Glutamatergic neuron (in vitro differentiated cells): ENCODE measurements around the gene LTBP4. TPM values are rescaled to one million over a fixed set of nuclear protein-coding genes. Genes with fewer than 3 reads are reported as not detected.

Source experiments
- DNase-seq: peaks from one replicate; pipeline ENCODE4 v3.0.0; 2022
- H3K27ac Mint-ChIP-seq: one replicate; pipeline ENCODE4 v1.8.0; 2020; ENCODE audit warnings: mild to moderate bottlenecking, mixed read lengths, inconsistent platforms; ENCODE audit not compliant: unreplicated experiment
- H3K27me3 Mint-ChIP-seq: one replicate; pipeline ENCODE4 v1.8.0; 2020; ENCODE audit warnings: mild to moderate bottlenecking, moderate library complexity, mixed read lengths, inconsistent platforms; ENCODE audit not compliant: unreplicated experiment
- H3K36me3 Mint-ChIP-seq: one replicate; pipeline ENCODE4 v1.8.0; 2020; ENCODE audit warnings: mild to moderate bottlenecking, mixed read lengths, inconsistent platforms; ENCODE audit not compliant: unreplicated experiment
- H3K4me1 Mint-ChIP-seq: one replicate; pipeline ENCODE4 v1.8.0; 2020; ENCODE audit warnings: mild to moderate bottlenecking, low read depth, mixed read lengths, inconsistent platforms; ENCODE audit not compliant: unreplicated experiment
- H3K4me3 Mint-ChIP-seq: one replicate; pipeline ENCODE4 v1.8.0; 2020; ENCODE audit warnings: mild to moderate bottlenecking, mixed read lengths, inconsistent platforms; ENCODE audit not compliant: unreplicated experiment
- H3K9me3 Mint-ChIP-seq: one replicate; pipeline ENCODE4 v1.8.0; 2020; ENCODE audit warnings: mild to moderate bottlenecking, moderate library complexity, mixed read lengths, inconsistent platforms; ENCODE audit not compliant: unreplicated experiment
- total RNA-seq: library from RNA; stranded (reverse); fragmentation: NEBNext Ultra II Directional; extraction: Animal tissue kit (Norgen Biotek cat#: 25700); gene quantifications from one replicate; pipeline ENCODE4 v1.2.1, GENCODE V29; 2021; ENCODE audit not compliant: unreplicated experiment
- TF ChIP-seq, protein P1 (sequence below): fragments of 200-600 bp; sonication (generic); IDR thresholded peaks from one replicate; pipeline ENCODE4 v1.5.0; 2021; ENCODE audit not compliant: partially characterized antibody, unreplicated experiment

The LTBP4 gene
- total RNA-seq, 1 donor from 2014 or later = 169 TPM

DNA sequence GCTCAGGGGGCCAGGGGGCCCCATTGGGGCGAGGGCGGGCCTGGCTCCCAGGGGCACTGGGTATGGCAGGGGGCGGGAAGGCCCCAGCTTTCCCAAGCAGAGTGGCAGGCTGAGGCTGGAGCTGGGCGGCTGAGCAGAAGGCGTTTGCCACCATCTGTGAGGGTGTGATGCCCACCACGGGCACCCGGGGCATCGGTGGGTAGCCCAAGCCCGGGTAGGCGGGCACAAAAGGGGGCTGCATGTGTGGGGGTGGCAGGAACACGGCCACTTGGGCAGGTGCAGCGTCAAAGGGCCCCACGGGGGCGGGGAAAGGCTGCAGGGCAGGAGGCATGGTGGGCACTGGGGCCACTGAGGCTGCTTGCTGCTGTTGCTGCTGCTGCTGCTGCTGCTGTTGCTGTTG lies 66.4 kb downstream of the LTBP4 start:
- peaks cover 11% of the 10 kb centered on the region for H3K9me3 Mint-ChIP-seq
- peaks cover 10% of the 10 kb centered on the region for H3K27me3 Mint-ChIP-seq
- TF ChIP-seq, protein P1, sequence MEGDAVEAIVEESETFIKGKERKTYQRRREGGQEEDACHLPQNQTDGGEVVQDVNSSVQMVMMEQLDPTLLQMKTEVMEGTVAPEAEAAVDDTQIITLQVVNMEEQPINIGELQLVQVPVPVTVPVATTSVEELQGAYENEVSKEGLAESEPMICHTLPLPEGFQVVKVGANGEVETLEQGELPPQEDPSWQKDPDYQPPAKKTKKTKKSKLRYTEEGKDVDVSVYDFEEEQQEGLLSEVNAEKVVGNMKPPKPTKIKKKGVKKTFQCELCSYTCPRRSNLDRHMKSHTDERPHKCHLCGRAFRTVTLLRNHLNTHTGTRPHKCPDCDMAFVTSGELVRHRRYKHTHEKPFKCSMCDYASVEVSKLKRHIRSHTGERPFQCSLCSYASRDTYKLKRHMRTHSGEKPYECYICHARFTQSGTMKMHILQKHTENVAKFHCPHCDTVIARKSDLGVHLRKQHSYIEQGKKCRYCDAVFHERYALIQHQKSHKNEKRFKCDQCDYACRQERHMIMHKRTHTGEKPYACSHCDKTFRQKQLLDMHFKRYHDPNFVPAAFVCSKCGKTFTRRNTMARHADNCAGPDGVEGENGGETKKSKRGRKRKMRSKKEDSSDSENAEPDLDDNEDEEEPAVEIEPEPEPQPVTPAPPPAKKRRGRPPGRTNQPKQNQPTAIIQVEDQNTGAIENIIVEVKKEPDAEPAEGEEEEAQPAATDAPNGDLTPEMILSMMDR = no peak
- no peak overlapping the region for H3K27ac Mint-ChIP-seq
- no peak for DNase-seq
- peaks cover 16% of the 10 kb centered on the region for H3K36me3 Mint-ChIP-seq
- no peaks in the 10 kb centered on the region for H3K4me1 Mint-ChIP-seq
- H3K4me3 Mint-ChIP-seq = no peak overlapping the region

DNA sequence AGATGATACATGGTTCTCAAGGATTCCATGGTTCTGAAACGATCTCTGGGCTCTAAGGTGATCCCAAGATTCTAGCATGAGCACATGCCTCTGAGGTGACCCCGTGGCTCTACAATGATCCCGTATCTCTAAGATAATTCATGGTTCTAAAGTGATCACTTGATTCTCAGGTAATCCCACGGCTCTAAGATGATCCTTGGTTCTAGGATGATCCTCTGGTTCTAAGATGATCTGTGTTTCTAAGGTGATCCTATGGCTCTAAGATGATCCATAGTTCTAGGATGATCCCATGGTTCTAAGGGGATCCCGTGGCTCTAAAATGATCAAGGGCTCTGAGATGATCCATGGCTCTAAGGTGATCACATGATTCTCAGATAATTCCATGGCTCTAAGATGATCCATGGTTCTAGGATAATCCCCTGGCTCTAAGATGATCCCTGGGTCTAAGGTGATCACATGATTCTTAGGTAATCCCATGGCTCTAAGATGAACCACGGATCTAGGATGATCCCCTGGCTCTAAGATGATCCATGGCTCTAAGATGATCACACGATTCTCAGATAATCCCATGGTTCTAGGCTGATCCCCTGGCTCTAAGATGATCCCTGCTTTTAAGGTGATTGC lies 67.9 kb downstream of the LTBP4 start:
- H3K36me3 Mint-ChIP-seq = peaks cover 16% of the 10 kb centered on the region
- no peak overlapping the region for H3K27ac Mint-ChIP-seq
- DNase-seq = no peak
- peaks cover 5% of the 10 kb centered on the region for H3K27me3 Mint-ChIP-seq
- peaks cover 9% of the 10 kb centered on the region for H3K9me3 Mint-ChIP-seq
- no peak overlapping the region for H3K4me3 Mint-ChIP-seq
- TF ChIP-seq, protein P1 = no peak
- no peaks in the 10 kb centered on the region for H3K4me1 Mint-ChIP-seq

DNA sequence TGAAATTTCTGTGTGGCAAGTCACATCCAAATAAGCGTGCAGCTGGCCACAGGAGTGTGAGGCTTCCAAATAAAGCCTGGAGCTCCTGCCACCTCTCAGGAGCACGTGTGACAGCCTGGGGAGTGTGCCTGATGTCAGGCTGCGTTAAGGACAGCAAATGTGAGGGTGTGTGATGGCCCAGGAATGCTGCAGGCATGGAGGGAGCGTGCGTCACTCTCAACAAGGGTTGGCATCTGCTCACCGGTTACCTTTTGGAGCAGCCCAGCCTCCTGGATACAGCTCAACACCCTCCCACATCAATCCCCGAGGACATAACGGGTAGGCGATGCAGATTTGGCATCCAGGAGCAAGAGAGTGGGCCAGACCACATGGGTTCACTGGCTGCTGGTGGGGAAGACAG lies 70.2 kb downstream of the LTBP4 start:
- Mint-ChIP-seq H3K36me3 (peaks cover 16% of the 10 kb centered on the region), H3K27ac (no peak overlapping the region), H3K4me1 (no peaks in the 10 kb centered on the region), H3K4me3 (peak overlapping the region; percentile 30), H3K9me3 (peaks cover 5% of the 10 kb centered on the region), H3K27me3 (peaks cover 4% of the 10 kb centered on the region)
- no peak for DNase-seq
- TF ChIP-seq, protein P1 = no peak

DNA sequence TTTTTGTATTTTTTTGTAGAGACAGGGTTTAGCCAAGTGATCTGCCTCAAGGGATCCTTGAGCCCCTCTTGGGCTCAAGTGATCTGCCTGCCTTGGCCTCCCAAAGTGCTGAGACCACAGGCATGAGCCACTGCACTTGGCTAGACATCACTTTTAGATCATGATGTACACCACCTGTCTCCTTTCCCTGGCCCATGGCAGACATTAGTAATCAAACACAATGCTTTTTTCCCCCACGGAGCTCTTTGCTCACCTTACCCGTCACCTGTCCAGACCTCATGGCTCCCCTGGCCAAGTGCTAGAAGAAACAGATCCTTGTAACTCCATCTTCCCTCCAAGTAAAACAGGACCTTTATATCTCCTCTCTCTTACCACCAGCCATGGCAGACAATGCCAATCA lies 70.9 kb downstream of the LTBP4 start:
- no peaks in the 10 kb centered on the region for H3K4me1 Mint-ChIP-seq
- H3K36me3 Mint-ChIP-seq = peaks cover 16% of the 10 kb centered on the region
- no peak for DNase-seq
- H3K4me3 Mint-ChIP-seq = no peak overlapping the region
- H3K9me3 Mint-ChIP-seq = peaks cover 3% of the 10 kb centered on the region
- TF ChIP-seq, protein P1 = no peak
- H3K27ac Mint-ChIP-seq = no peak overlapping the region
- H3K27me3 Mint-ChIP-seq = peaks cover 2% of the 10 kb centered on the region

DNA sequence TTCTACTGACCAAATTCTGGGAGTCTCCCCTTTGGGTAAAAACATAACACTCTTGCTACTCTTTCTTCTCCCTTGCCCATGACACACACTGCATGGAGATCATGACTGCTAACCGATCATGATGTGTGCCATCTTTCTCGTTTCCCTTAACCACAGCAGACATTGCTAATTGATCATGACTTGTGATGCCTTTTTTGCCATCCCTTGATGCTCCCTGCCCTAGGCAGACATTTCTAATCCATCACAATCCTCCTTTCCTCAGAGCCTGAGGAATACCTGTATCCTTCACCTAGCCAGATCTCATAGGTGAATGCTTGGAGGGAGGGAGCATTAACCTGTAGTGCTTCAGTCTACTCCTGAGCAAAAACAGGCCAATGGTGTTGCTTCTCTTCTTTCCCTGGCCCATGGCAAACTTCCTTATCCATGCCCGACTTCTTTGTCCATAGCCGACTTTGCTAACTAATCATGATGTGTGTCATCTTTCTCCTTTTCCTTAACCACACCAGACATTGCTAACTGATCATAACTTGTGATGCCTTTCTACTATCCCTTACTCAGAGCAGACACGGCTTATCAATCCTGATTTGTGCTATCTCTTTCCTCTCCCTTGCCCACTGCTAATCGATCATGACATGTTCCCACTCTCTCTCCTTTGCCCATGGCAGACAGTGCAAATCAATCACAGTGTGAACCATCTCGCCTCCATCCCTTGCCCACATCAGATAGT lies 71.6 kb downstream of the LTBP4 start:
- Mint-ChIP-seq H3K27ac (no peak overlapping the region), H3K9me3 (peaks cover 3% of the 10 kb centered on the region), H3K36me3 (peaks cover 16% of the 10 kb centered on the region), H3K4me1 (no peaks in the 10 kb centered on the region), H3K4me3 (no peak overlapping the region), H3K27me3 (peaks cover 2% of the 10 kb centered on the region)
- TF ChIP-seq, protein P1 = no peak
- no peak for DNase-seq
